Tongue (tissue), 2 donors: ENCODE results near the gene KCNQ2. TPM values are rescaled to one million over a fixed set of nuclear protein-coding genes. Genes with fewer than 3 reads are reported as not detected.
A peak's percentile ranks its signal among the peaks of the same experiment; 100 is the strongest.

ENCODE experiments used
- DNase-seq: peaks from one replicate; pipeline ENCODE4 v3.0.0-alpha.2; 2015
- total RNA-seq: library from RNA; depleted of rRNA; stranded (reverse); fragments of >200 nt; gene quantifications from one replicate; pipeline ENCODE4 v1.2.3, GENCODE V29; 2014

KCNQ2 gene
- total RNA-seq, 1 donor from 2014 or later, result 2.6 TPM

DNA sequence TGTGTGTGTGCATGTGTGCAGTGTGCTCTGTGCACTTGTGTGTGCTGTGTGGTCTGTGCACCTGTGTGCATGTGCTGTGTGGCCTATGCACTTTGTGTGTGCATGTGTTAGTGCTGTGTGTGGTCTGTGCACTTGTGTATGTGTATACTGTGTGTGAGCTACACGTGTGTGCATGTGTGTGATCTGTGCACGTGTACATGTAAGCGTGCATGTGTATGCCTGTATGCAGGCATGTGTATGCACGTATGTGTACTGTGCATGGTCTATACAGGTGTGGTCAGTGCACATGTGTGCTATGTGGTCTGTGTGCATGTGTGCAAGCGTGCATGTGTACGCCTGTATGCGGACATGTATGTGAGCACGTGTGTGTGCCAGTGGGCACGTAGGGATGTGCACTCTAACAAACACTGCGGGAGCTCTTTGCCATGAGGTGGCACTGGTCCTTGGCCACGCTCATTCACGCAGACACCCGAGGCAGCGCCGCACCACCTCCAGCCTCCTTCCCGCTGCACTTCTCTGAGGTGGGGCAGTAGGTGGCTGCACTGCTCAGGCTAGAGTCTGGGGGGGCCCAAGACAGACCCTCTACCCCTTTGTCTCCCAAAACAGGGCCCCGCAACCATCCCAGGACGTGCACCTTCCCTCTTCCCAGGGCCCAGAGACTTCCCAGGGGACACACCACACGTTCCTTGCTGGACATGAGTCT lies 68.9 kb downstream of the KCNQ2 start:
- no peak for DNase-seq

GRCh38 chr20:63402860-63403220 lies 69.6 kb downstream of the KCNQ2 start:
- DNase-seq, result peak; percentile 27

DNA sequence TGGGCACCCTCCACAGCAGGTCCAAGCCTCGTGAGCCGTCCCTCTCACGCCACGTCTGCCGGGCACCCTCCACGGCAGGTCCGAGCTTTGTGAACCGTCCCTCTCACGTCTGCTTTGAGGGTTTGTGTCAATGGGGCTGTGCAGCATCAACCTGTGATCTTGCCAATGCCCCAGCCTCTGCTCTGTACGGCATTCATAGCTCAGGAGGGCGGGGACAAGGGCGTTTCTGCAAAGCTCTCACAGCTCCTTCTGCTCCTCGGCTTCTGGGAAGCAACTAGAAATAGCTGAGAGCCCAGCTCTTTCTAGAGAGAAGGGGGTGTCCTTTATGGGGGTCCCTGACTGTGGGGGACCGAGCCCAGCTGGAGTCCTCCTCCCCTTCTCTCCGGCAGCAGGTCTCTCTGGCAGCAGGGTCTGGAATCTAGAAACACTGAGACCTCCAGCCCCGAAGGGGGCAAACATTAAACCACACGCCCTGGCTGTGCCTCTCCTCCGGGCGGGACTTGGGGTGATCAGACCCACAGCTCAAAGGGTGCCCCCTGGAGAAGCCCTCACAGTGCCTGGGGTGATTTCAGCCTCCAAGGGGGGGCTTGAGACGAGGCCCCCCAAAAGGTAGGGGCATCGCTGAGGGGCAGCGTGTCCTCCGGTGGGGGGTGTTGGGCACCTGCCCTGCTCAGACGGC lies 70.1 kb downstream of the KCNQ2 start:
- DNase-seq, result peak; percentile 35

GRCh38 chr20:63401384-63402110 lies 70.9 kb downstream of the KCNQ2 start:
- no peak for DNase-seq

DNA sequence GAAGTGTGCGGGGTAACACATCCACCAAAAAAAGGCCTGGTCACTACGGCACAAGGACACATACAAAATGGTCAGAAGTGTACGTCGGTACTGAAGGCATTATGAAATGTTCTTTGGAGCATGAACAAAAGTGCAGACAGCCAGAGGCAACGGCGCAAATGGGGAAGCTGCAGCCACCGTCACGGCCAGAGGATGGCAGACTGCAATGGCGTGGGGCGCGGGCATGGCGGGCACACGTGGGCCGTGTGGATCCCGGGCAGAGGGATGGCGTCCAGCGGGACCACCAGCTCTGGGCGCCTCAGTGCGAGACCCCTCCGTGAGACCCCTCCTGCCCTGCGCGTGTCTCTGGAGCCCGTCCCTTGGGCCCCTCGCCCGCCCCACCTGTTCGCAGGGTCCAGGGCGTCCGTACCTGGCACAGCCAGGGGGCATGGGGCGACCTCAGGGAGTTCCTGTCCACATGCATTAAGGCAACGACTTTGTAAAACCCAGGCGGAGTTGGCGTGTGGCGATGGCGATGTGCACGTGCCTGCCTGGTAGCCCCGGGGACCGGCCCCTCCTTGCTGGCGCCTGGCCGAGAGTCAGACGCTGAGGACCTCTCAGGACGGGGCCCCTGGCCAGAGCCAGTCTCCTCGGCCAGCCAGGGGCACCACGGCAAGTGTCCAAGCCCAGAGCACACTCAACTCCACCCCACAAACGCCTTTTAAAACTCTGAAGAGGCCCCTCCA lies 71.8 kb downstream of the KCNQ2 start:
- DNase-seq, result no peak

DNA sequence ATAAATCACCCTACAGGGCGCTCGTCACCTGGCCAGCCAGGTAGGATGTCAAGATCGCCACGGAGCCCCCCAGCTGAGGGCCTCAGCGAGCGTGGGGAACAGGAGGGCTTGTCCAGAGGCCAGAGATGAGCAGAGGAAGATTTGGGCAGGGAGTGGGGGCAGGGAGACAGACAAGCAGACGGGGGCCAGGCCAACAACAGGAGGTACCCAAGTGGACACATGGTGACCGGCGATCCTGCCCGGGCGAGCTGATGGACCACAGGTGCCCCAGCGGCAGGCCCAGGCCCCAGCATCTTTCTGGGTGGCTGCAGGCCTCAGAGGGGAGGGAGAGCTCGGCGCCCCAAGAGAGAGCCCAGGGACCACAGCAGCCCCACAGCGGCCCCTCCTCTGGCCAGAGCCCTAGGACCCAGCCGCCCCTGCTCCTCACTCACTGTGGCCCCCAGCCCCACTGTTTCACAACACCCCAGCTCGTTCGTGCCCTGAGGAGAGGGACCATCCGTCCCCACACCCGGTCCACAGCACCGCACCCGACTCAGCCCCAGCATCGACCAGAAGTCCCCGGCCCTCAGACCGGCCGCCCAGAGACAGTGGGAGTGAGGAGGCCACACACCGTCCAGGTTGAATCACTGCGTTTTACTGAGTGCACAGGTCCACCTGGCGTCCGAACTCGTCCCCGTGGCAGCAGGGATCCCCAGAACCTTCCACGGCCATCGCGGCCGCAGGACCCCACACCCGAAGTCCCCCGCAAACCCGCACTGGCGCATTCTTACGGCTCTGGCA lies 72.7 kb downstream of the KCNQ2 start:
- DNase-seq, result no peak

DNA sequence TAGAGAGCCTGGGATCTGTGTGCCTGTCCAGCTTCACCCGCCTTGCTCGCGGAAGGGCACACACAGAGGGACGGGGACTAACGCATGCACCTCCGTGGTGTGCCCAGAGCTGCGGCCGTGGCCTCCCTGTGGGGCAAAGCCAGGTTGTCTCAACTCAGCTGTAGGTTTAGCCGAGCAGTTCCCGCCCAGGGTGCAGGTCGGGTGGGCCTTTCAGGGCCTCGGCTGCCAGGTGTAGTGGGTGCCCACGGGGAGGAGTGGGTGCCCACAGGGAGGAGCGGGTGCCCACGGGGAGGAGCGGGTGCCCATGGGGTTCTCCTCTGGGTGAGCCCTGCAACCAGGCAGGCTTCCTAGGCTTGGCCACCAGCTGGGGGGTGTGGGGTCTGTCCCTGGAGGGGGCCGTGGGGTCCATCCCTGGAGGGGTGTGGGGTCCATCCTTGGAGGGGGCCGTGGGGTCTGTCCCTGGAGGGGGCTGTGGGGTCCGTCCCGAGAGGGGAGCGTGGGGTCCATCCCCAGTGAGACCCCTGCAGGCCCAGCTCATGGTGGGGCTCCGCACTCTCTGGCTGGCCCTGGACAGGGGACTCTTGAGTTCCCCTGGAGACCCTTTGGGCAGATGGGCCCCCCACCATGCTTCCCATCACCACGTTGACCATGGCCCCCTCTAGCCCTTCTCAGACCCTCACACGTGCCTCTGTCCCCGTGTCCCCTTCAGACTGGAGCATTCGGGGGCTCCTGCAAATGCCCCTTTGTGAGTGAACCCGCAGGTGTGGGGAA lies 73.5 kb downstream of the KCNQ2 start:
- DNase-seq, result no peak

- no peak for DNase-seq
Observed at GRCh38 chr20:63397946-63398450, 74.5 kb downstream of the KCNQ2 start.

DNA sequence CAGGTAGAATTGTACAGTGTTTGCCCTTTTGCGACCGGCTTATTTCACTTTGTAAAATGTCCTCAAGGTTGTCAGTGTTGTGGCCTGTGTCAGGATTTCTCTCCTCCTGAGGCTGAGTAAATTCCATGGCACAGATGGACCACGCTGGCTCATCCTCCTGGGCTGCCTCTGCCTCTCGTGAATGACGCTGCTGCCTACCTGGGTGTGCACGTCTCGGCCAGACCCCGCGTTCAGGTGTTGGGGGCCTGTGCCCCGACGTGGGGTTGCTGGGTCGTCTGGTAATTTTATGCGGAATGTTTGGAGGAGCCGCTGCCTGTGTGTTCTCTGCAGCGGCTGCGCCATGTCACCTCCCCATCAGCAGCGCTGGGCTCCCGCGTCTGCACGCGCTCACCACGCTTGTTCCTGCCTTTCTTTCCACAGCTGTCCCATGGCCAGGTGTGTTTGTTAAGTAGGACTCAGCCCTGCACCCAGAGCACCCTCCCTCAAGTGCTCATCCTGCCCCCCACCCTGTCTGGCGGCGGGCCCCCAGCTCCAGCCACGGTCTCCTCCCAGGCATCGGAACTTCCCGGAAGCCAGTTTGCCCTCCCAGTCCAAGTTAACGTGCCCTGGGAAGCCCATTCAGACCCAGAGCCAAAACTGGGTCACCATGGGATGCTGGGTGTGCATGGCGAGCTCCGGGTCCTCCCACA lies 75.2 kb downstream of the KCNQ2 start:
- DNase-seq, result no peak

DNA sequence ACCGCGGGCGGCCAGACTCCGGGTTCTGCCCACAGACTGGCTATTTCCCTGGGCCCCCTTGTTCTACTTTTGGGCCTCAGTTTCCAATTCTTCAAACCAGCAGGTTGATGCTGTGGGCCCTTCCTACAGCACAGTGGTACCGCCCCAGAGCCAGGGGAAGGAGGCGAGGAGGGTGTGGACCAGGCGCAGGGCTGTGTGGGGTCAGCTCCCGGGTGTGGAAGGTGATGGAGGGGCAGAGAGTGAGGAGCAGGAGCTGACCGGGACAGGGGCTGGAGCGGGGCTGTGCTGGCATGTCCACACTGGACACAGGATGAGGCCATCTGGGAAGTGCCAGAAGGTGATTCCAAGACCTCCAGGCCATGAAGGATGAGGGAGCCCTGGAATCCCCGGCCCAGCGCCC lies 76.2 kb downstream of the KCNQ2 start:
- DNase-seq, result no peak

GRCh38 chr20:63395723-63396122 lies 76.7 kb downstream of the KCNQ2 start:
- DNase-seq, result no peak

GRCh38 chr20:63394920-63395455 lies 77.5 kb downstream of the KCNQ2 start:
- DNase-seq, result no peak

DNA sequence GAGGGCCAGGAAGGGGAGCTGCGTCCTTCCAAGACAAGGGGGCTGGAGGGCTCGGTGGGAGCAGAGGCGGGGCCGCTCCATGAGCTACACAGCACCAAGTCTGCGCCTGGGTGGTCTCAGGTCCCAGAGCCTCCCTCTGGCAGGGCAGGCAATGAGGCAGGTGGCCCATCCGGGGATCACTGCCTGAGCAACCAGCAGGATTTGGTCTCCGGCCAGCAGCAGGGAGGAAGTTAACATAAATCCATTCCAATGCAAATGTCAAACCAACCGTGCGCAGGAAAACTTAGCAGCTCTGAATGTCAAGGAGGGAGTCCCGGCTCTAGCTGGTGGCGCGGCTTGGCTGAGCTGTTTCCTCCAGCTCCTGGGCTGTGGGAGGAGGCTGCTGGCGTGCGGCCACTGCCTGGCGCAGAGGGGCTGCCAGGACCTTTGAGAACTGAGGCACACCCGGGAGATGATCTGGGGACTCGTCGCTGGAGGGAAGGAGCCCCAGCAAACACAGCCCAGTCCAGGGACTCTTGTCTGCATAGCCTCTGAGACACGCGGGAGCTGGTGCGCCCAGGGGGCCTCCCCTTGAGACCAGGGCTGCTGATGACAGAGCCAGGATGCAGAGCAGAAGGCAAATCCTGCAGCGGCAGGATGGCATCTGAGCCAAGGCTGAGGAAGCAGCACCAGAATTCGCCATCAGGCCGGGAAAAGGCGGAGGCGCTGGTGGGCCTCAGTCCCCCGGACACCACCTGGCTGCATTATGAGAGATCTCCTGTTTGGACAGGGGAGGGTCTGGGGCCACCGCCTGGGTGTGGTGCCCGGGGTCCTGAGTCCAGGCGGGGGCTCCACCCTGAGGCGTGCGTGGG lies 78.2 kb downstream of the KCNQ2 start:
- DNase-seq, result peak; percentile 86

DNA sequence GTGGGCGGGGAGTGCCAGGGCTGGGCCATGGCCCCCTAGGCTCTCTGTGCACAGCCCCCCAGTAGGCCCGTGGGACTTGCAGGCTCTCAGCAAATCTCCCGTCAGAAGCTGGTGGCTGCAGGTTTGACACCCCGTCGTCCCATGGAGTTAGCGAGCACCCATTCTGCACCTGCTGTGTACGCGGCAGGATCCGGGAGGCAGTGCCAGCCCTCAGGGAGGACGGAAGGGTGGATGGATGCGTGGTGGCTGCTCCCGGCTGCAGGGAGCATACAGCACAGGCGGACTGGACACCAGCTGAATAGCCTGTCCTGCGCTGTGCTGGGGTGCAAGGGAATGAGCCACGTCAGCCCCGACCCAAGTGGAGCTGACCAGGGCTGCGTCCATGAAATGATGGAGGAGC lies 78.9 kb downstream of the KCNQ2 start:
- DNase-seq, result no peak

DNA sequence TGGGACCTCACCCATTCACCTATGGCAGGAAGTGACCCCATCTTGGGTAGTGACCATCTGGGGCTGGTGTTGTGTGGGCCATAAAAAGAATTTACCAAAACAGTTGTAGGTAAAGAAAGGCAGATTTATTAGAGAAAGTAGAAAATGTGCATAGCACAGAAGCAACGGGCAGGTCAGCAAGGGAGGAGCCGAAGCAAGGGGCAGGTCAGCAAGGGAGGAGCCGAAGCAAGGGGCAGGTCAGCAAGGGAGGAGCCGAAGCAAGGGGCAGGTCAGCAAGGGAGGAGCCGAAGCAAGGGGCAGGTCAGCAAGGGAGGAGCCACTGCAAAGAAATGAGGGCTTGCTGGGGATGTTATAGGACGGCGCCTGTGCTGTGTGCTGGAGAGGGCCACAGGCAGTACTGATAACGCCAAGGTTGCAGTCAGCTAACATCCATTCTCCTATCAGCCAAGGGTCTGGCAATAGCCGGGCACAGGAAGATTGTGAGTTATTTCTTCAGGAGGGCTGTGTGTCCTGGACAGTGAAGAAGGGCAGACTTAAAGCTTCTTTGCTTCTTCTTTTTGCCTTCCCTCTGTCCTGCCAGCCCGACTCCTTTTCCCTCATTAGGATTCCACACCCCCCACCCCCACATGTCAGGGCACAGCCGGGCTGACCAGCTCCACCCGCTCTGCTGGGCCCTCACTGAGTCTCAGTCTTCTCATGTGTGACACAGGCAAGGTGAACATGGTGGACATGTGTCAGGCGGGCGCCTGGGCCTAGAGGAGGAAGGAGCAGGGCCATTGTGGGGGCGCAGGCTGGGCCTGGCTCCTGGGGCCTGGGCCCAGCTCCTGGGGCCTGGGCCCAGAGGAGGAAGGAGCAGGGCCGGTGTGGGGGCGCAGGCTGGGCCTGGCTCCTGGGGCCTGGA lies 79.7 kb downstream of the KCNQ2 start:
- DNase-seq, result no peak

- DNase-seq, result no peak
Observed at GRCh38 chr20:63387917-63388316, 84.5 kb downstream of the KCNQ2 start.

- no peak for DNase-seq
Observed at GRCh38 chr20:63387393-63387792, 85.1 kb downstream of the KCNQ2 start.

GRCh38 chr20:63386491-63386890 lies 86.0 kb downstream of the KCNQ2 start:
- DNase-seq, result no peak
